Fibroblast of lung (primary cell): ENCODE measurements around the gene MICOS13. TPM values are rescaled to one million over a fixed set of nuclear protein-coding genes. Genes with fewer than 3 reads are reported as not detected.

Experiments used
- DNase-seq, 2 donors: peaks; one replicate each; pipeline versions ENCODE4 v3.0.0 to v3.0.0-alpha.2; 2010; ENCODE audit warnings: low read depth in 2 of 2
- H2AFZ ChIP-seq: 2 replicates; pipeline ENCODE4 v1.5.1; 2012; ENCODE audit warnings: low read length, control low read depth, inconsistent platforms
- H3K27ac ChIP-seq: 2 replicates; pipeline ENCODE4 v1.5.1; 2011; ENCODE audit warnings: low read length, control low read depth; ENCODE audit not compliant: insufficient read depth
- H3K27me3 ChIP-seq: 2 replicates; pipeline ENCODE4 v1.5.1; 2011; ENCODE audit warnings: mild to moderate bottlenecking, low read length; ENCODE audit not compliant: control insufficient read depth, insufficient read depth
- H3K36me3 ChIP-seq: 2 replicates; pipeline ENCODE4 v1.5.1; 2011; ENCODE audit warnings: low read length; ENCODE audit not compliant: control insufficient read depth, insufficient read depth
- H3K4me1 ChIP-seq: 2 replicates; pipeline ENCODE4 v1.5.1; 2011; ENCODE audit warnings: low read length; ENCODE audit not compliant: control insufficient read depth, insufficient read depth; ENCODE audit errors: extremely low read depth
- H3K4me2 ChIP-seq: 2 replicates; pipeline ENCODE4 v1.5.1; 2011; ENCODE audit warnings: low read length, control low read depth; ENCODE audit not compliant: insufficient read depth; ENCODE audit errors: extremely low read depth
- H3K4me3 ChIP-seq, 4 experiments: fragments of 200-600 bp in 1 of 4; sonication (generic) in 1 of 4; replicated peaks in 1 of 4; 2 replicates each; pipeline ENCODE4 v1.5.1; 2011 to 2016; ENCODE audit warnings: low read length in 4 of 4, low read depth in 3 of 4, mild to moderate bottlenecking in 3 of 4, control low read depth in 2 of 4, inconsistent platforms in 1 of 4, mixed read lengths in 1 of 4; ENCODE audit not compliant: insufficient read depth in 1 of 4; ENCODE audit errors: control extremely low read depth in 1 of 4
- H3K79me2 ChIP-seq: 2 replicates; pipeline ENCODE4 v1.5.1; 2012; ENCODE audit warnings: mild to moderate bottlenecking, low read length, inconsistent platforms; ENCODE audit not compliant: control insufficient read depth, insufficient read depth
- H3K9ac ChIP-seq: 2 replicates; pipeline ENCODE4 v1.5.1; 2011; ENCODE audit warnings: mild to moderate bottlenecking, low read length, control low read depth; ENCODE audit not compliant: insufficient read depth
- H3K9me3 ChIP-seq: 2 replicates; pipeline ENCODE4 v1.5.1; 2012; ENCODE audit warnings: low read depth, low read length; ENCODE audit not compliant: control insufficient read depth, insufficient read depth
- H4K20me1 ChIP-seq: 2 replicates; pipeline ENCODE4 v1.5.1; 2011; ENCODE audit warnings: low read length; ENCODE audit not compliant: control insufficient read depth, insufficient read depth; ENCODE audit errors: extremely low read depth
- EZH2 ChIP-seq: IDR thresholded peaks from 2 replicates; pipeline ENCODE4 v1.5.1; 2012; ENCODE audit warnings: low read length, control low read depth, mild to moderate bottlenecking; ENCODE audit errors: missing control alignments
- polyA plus RNA-seq, 2 donors: library from polyadenylated mRNA; depleted of rRNA in 1 of 2; stranded (reverse) in 1 of 2; unstranded in 1 of 2; fragments of >200 nt; gene quantifications; 2 replicates each; pipeline ENCODE4 v1.2.1, GENCODE V29; 2011 to 2012; ENCODE audit warnings: missing spikeins in 1 of 2
- total RNA-seq: library from RNA; depleted of rRNA; stranded (reverse); fragments of >200 nt; gene quantifications from 2 replicates; pipeline ENCODE4 v1.2.1, GENCODE V29; 2014
- TF ChIP-seq, protein P1 (sequence below), 2 donors: IDR thresholded peaks in 1 of 2; conservative IDR thresholded peaks in 1 of 2; 1 replicate in 1 of 2; 2 replicates in 1 of 2; pipeline ENCODE4 v1.5.1; 2011 to 2012; ENCODE audit warnings: low read length in 2 of 2, control low read depth in 1 of 2, inconsistent platforms in 1 of 2, low read depth in 1 of 2, mild to moderate bottlenecking in 1 of 2

The MICOS13 gene
- total and polyA plus RNA-seq, 2 donors (not counting 1 experiment from before 2014, with no cell fraction given), result 20.8 to 73.5 TPM

GRCh38 chr19:5692723-5693194, 12.4 kb upstream of the MICOS13 start:
- H4K20me1 ChIP-seq, result no peaks in the 10 kb centered on the region
- H3K27ac ChIP-seq, result no peak overlapping the region
- H3K27me3 ChIP-seq, result no peaks in the 10 kb centered on the region
- no peaks in the 10 kb centered on the region for H3K9me3 ChIP-seq
- no peak overlapping the region for H3K9ac ChIP-seq
- H3K36me3 ChIP-seq, result peaks cover 49% of the 10 kb centered on the region
- H3K79me2 ChIP-seq, result peaks cover 62% of the 10 kb centered on the region
- no peak overlapping the region for H3K4me3 ChIP-seq
- no peak overlapping the region for H2AFZ ChIP-seq
- no peak overlapping the region for H3K4me2 ChIP-seq
- TF ChIP-seq, protein P1, sequence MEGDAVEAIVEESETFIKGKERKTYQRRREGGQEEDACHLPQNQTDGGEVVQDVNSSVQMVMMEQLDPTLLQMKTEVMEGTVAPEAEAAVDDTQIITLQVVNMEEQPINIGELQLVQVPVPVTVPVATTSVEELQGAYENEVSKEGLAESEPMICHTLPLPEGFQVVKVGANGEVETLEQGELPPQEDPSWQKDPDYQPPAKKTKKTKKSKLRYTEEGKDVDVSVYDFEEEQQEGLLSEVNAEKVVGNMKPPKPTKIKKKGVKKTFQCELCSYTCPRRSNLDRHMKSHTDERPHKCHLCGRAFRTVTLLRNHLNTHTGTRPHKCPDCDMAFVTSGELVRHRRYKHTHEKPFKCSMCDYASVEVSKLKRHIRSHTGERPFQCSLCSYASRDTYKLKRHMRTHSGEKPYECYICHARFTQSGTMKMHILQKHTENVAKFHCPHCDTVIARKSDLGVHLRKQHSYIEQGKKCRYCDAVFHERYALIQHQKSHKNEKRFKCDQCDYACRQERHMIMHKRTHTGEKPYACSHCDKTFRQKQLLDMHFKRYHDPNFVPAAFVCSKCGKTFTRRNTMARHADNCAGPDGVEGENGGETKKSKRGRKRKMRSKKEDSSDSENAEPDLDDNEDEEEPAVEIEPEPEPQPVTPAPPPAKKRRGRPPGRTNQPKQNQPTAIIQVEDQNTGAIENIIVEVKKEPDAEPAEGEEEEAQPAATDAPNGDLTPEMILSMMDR (conservative IDR thresholded peaks at IDR 0.05 in 1 of 2, IDR thresholded peaks at IDR 0.05 in 1 of 2; ENCODE audit: low read depth in 1 of 2, low read length in 2 of 2), result no peak
- no peak for TF ChIP-seq EZH2
- peaks cover 2% of the 10 kb centered on the region for H3K4me1 ChIP-seq
- DNase-seq, result no peak

DNA sequence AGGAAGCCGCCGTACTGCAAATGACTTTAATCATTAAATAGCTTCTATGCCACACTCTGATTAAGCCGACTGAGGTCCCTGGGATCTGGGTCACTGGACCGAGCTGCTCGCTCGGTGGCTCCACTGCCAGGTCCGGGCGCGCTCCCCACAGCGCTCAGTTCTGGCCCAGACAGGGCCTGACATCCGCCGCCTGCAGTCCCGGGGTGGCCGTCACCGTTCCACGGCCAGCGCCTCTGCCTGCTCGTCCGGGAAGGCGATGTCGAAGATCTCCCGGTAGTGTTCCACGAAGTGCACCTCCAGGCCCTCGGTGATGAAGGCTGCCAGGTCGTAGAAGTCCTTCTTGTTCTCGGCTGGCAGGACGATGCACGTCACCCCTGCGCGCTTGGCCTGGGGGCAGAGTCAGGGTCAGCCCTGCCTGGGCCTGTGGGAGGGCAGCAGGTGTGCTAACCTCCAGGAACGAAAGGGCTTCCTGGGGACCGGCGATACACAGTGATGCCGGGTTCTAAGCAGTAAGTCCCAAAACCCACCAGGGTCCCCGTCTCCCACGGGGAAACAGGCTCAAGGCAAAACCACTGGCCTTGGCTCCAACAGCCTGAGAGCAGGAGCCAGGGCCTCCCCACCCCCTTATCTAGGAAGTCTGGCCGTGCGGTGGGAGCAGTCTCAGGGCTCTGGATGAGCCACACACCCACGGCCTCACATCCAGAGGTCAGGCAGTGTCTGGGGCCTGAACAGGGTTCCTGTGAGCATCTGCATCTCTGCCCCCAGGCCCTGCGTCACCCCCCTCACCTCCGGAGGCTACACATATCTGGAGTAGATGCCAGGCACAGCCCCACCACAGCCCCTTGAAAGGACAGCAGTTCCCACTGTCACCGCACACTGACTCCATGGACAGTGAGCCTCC, 11.8 kb upstream of the MICOS13 start:
- Histone ChIP-seq H3K4me1 (peaks cover 2% of the 10 kb centered on the region), H3K27ac (peak overlapping the region; percentile 36), H3K27me3 (no peaks in the 10 kb centered on the region), H3K79me2 (peaks cover 61% of the 10 kb centered on the region), H3K4me3 (peak overlapping the region; percentile 92 to 98 (median 96)), H3K9me3 (no peaks in the 10 kb centered on the region), H3K9ac (no peak overlapping the region), H4K20me1 (no peaks in the 10 kb centered on the region), H3K36me3 (peaks cover 47% of the 10 kb centered on the region), H2AFZ (no peak overlapping the region), H3K4me2 (peak overlapping the region; percentile 72)
- TF ChIP-seq, protein P1 (conservative IDR thresholded peaks at IDR 0.05 in 1 of 2, IDR thresholded peaks at IDR 0.05 in 1 of 2; ENCODE audit: low read depth in 1 of 2, low read length in 2 of 2), result no peak
- no peak for TF ChIP-seq EZH2
- no peak for DNase-seq

DNA sequence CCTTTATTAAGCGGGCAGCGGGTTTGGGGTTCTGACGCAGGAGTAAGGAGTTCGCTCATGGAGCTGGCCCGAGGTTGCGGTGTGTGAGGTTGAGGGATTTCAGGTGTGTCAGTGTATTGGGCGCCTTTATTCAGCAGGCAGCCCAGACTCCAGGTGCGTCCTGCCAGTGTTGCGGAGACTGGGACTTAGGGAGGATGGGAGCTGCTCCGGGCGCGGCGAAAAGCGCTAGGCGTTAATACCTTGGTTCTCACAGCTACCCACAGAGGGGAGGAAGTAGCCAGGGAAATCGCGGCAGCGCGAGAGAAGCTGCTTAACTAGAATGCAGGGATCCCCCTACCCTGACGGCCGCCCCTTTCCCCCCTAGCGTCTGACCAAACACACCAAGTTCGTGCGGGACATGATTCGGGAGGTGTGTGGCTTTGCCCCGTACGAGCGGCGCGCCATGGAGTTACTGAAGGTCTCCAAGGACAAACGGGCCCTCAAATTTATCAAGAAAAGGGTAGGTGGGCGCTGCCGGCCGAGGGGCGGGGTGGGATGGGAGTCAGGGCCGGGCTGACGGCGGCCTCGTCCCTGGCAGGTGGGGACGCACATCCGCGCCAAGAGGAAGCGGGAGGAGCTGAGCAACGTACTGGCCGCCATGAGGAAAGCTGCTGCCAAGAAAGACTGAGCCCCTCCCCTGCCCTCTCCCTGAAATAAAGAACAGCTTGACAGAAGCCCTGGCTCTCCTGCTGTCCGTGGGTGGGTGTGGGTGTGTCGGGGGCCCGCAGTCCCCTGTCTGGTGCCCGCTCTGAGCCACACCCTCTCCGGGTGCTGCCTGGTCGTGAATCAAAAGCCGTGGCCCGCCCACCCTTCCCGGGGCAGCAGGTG, 10.9 kb upstream of the MICOS13 start:
- peak overlapping the region; percentile 92 to 98 (median 96) for H3K4me3 ChIP-seq
- peaks cover 58% of the 10 kb centered on the region for H3K79me2 ChIP-seq
- H3K27me3 ChIP-seq, result no peaks in the 10 kb centered on the region
- H3K4me1 ChIP-seq, result peaks cover 2% of the 10 kb centered on the region
- TF ChIP-seq EZH2, result no peak
- TF ChIP-seq, protein P1 (conservative IDR thresholded peaks at IDR 0.05 in 1 of 2, IDR thresholded peaks at IDR 0.05 in 1 of 2; ENCODE audit: low read depth in 1 of 2, low read length in 2 of 2), result no peak
- peak; percentile 54 to 73 for DNase-seq
- H3K36me3 ChIP-seq, result peaks cover 38% of the 10 kb centered on the region
- H2AFZ ChIP-seq, result no peak overlapping the region
- H3K4me2 ChIP-seq, result peak overlapping the region; percentile 72
- H4K20me1 ChIP-seq, result no peaks in the 10 kb centered on the region
- peak overlapping the region; percentile 91 for H3K27ac ChIP-seq
- H3K9ac ChIP-seq, result peak overlapping the region; percentile 96
- no peaks in the 10 kb centered on the region for H3K9me3 ChIP-seq
